ENCODE data around the gene TIMP3. TPM values are rescaled to one million over a fixed set of nuclear protein-coding genes. Genes with fewer than 3 reads are reported as not detected.

The TIMP3 gene
- total and polyA plus RNA-seq, 2 of the 4 experiments (the other 2 are of a cell fraction) = 98.8 to 179 TPM

DNA sequence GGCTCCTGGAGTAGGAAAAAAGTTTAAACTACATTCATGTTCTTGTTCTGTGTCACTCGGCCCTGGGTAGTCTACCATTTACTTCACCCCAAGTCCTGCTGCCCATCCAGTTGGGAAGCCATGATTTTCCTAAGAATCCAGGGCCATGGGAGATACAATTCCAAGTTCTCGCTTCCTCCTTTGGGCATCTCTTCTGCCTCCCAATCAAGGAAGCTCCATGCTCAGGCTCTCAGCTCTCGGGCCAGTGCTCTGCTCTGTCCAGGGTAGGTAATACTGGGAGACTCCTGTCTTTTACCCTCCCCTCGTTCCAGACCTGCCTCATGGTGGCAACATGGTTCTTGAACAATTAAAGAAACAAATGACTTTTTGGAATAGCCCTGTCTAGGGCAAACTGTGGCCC lies 60.6 kb downstream of the TIMP3 start:
- no peaks in the 10 kb centered on the region for H3K4me1 ChIP-seq (ENCODE audit: control insufficient read depth, insufficient read depth, low read length)
- H4K20me1 ChIP-seq (ENCODE audit: insufficient read depth, low read length) = peaks cover 10% of the 10 kb centered on the region; the same call in 1 of the 2 replicates
- H3K9ac ChIP-seq (ENCODE audit: low read depth, low read length) = no peak overlapping the region
- no peaks in the 10 kb centered on the region for H3K9me3 ChIP-seq (ENCODE audit: control insufficient read depth, insufficient read depth, low read length)
- no peak overlapping the region for H3K27ac ChIP-seq (ENCODE audit: insufficient read depth, low read length)
- ATAC-seq (ENCODE audit: low read depth) (no peak), DNase-seq (no peak)
- intact Hi-C loops (cut with micrococcal nuclease) (loop anchor here (10.0 kb wide), 1 partner anchor 123 kb away; no protein-coding TSS in a partner anchor), in situ Hi-C loops (cut with MboI; ENCODE audit: low sequenced_read_pairs) (no loop called here), dilution Hi-C loops (cut with HindIII; ENCODE audit: low sequenced_read_pairs, unreplicated experiment) (no loop called here)
- H2AFZ ChIP-seq (replicated peaks; ENCODE audit: low read length, poor library complexity) = no peak overlapping the region
- peaks cover 50% of the 10 kb centered on the region for H3K36me3 ChIP-seq (ENCODE audit: control insufficient read depth, insufficient read depth, low read length)
- peaks cover 0 to 4% of the 10 kb centered on the region in 2 experiments; a peak in 3 of 4 replicates for H3K79me1 ChIP-seq (ENCODE audit: low read depth in 1 of 2, low read length in 2 of 2)
- no peak overlapping the region for H3K4me3 ChIP-seq (ENCODE audit: insufficient read depth, low read depth, low read length)
- no TSS peak for BruUV-seq (replicated peaks)
- H3K18ac ChIP-seq (ENCODE audit: low read depth, low read length) = no peak overlapping the region
- no peak overlapping the region for H4K5ac ChIP-seq (ENCODE audit: low read depth, low read length)
- H2BK5ac ChIP-seq (ENCODE audit: low read depth, low read length, poor library complexity, severe bottlenecking) = no peak overlapping the region
- no peak overlapping the region for H2BK120ac ChIP-seq (ENCODE audit: low read depth, low read length)
- WGBS, 2 experiments (ENCODE audit: extremely low coverage in 2 of 2, insufficient read length in 1 of 2) = no CpG with 5 or more reads among the region's 4 CpGs
- H2AK9ac ChIP-seq (replicated peaks; ENCODE audit: low read depth, low read length, poor library complexity) = no peak overlapping the region
- H3K9me1 ChIP-seq (ENCODE audit: insufficient read depth, low read length) = peaks cover 5% of the 10 kb centered on the region
- H2BK20ac ChIP-seq (ENCODE audit: low read depth, low read length) = no peak overlapping the region
- no peak overlapping the region for H3K23ac ChIP-seq (ENCODE audit: low read depth, low read length)
- no peak overlapping the region for H3K14ac ChIP-seq (replicated peaks; ENCODE audit: low read depth, low read length)
- no peak overlapping the region for H3K56ac ChIP-seq (ENCODE audit: extremely low read depth, insufficient read depth, low read length)
- CTCF ChIA-PET = no interaction called here
- H2BK15ac ChIP-seq (ENCODE audit: low read depth, low read length) = no peak overlapping the region
- no peak overlapping the region for H3K4me2 ChIP-seq (ENCODE audit: low read depth, low read length)
- H4K91ac ChIP-seq (ENCODE audit: insufficient read depth, low read depth, low read length) = no peak overlapping the region
- H4K8ac ChIP-seq (ENCODE audit: low read depth in 2 of 2, low read length in 2 of 2) = no peak overlapping the region
- TF ChIP-seq MXI1 (IDR thresholded peaks at IDR 0.05; ENCODE audit: borderline replicate concordance, low read depth, low read length) (no peak), NFE2L2 (IDR thresholded peaks at IDR 0.05; ENCODE audit: low read depth, low read length) (no peak), FOS (IDR thresholded peaks at IDR 0.05; ENCODE audit: low read depth, low read length) (no peak), BHLHE40 (IDR thresholded peaks at IDR 0.05; ENCODE audit: low read depth, low read length) (no peak), SMC3 (IDR thresholded peaks at IDR 0.05; ENCODE audit: low read depth, low read length) (no peak), MAFK (IDR thresholded peaks at IDR 0.05; ENCODE audit: low read depth, low read length) (no peak), RFX5 (IDR thresholded peaks at IDR 0.05; ENCODE audit: low read depth, low read length) (no peak), RAD21 (IDR thresholded peaks at IDR 0.05; ENCODE audit: low read length) (no peak), CEBPB (IDR thresholded peaks at IDR 0.05; ENCODE audit: low read depth, low read length) (no peak), MAZ (IDR thresholded peaks at IDR 0.05; ENCODE audit: borderline replicate concordance, low read depth, low read length) (no peak), CHD1 (IDR thresholded peaks at IDR 0.05; ENCODE audit: low read depth, low read length) (no peak), RCOR1 (IDR thresholded peaks at IDR 0.05; ENCODE audit: insufficient replicate concordance, low read length) (no peak), CTCF (conservative IDR thresholded peaks at IDR 0.05; ENCODE audit: low read depth, low read length) (no peak), POLR2A (IDR thresholded peaks at IDR 0.05; ENCODE audit: low read depth, low read length) (no peak), ELK1 (IDR thresholded peaks at IDR 0.05; ENCODE audit: borderline replicate concordance, low read depth, low read length) (no peak)
- TF ChIP-seq, protein P1, sequence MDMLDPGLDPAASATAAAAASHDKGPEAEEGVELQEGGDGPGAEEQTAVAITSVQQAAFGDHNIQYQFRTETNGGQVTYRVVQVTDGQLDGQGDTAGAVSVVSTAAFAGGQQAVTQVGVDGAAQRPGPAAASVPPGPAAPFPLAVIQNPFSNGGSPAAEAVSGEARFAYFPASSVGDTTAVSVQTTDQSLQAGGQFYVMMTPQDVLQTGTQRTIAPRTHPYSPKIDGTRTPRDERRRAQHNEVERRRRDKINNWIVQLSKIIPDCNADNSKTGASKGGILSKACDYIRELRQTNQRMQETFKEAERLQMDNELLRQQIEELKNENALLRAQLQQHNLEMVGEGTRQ (IDR thresholded peaks at IDR 0.05; ENCODE audit: low read depth, low read length) = no peak
- POLR2A ChIA-PET (ENCODE audit: unreplicated experiment) = no interaction called here
- no peak overlapping the region for H2AK5ac ChIP-seq (ENCODE audit: low read depth, low read length)
- H3K27me3 ChIP-seq (ENCODE audit: control insufficient read depth, insufficient read depth, low read length) = no peaks in the 10 kb centered on the region
- no peak overlapping the region for H3K4ac ChIP-seq (ENCODE audit: low read depth, low read length)

Measured in IMR-90 (cell line).